K562 (cell line): Measurements from ENCODE around the gene SPATS1. TPM values are rescaled to one million over a fixed set of nuclear protein-coding genes. Genes with fewer than 3 reads are reported as not detected.

ENCODE experiments used
- ATAC-seq: fragments of 200-7000 bp; cut with Tn5 transposase; 3 replicates; pipeline ENCODE4 v1.9.1; 2020; ENCODE audit warnings: moderate library complexity
- BruUV-seq: library from RNA; stranded (reverse); fragments of 400-500 nt; replicated peaks from 2 replicates; lab custom pipeline; 2021; lab: Mats Ljungman, UMichigan
- CTCF ChIA-PET: fragments of 300-600 bp; formaldehyde crosslinking; extraction: SDS; loops from one replicate; lab custom pipeline; 2021; ENCODE audit warnings: low intra/inter-chr PET ratio; lab: Yijun Ruan, JAX
- POLR2A ChIA-PET: fragments of 300-600, 350-650 bp; sonication (Branson Sonifier 250); formaldehyde crosslinking; extraction: SDS; loops from one replicate; lab custom pipeline; 2021; ENCODE audit warnings: antibody characterized with exemption, inconsistent platforms; lab: Yijun Ruan, JAX
- DNase-seq, 4 experiments: peaks; one replicate each; pipeline versions ENCODE4 v3.0.0 to v3.0.0-alpha.2; 2011 to 2018; ENCODE audit warnings: low spot score in 3 of 4, mixed read lengths in 3 of 4; ENCODE audit errors: extremely low read depth in 1 of 4
- FAIRE-seq: peaks from 2 replicates; lab custom pipeline; 2011; peaks lifted over from hg19 to GRCh38; lab: Jason Lieb, UNC
- H2AFZ ChIP-seq: 2 replicates; pipeline ENCODE4 v1.6.0; 2011; ENCODE audit warnings: low read depth, low read length, control low read depth, inconsistent platforms
- H3K27ac ChIP-seq: fragments of 200-600 bp; 3 replicates; pipeline ENCODE4 v1.8.0; 2011; ENCODE audit warnings: low read depth, mild to moderate bottlenecking, control low read depth, inconsistent platforms, low read length, moderate library complexity, mixed read lengths; ENCODE audit errors: extremely low read depth
- H3K27me3 ChIP-seq, 2 experiments: fragments of 300-600 bp in 1 of 2; 2 replicates in 1 of 2; 3 replicates in 1 of 2; pipeline versions ENCODE4 v1.6.0 to v1.8.0; 2011; ENCODE audit warnings: inconsistent platforms in 2 of 2, low read length in 2 of 2, mild to moderate bottlenecking in 1 of 2, mixed read lengths in 1 of 2, moderate library complexity in 1 of 2; ENCODE audit not compliant: control insufficient read depth in 2 of 2, insufficient read depth in 2 of 2
- H3K36me3 ChIP-seq: fragments of 300-600 bp; 3 replicates; pipeline ENCODE4 v1.8.0; 2011; ENCODE audit warnings: mild to moderate bottlenecking, low read length, inconsistent platforms; ENCODE audit not compliant: control insufficient read depth, insufficient read depth
- H3K4me1 ChIP-seq, 2 experiments: fragments of 200-600 bp in 1 of 2; replicated peaks in 1 of 2; 2 replicates in 1 of 2; 3 replicates in 1 of 2; pipeline versions ENCODE4 v1.5.1 to v1.8.0; 2011; ENCODE audit warnings: inconsistent platforms in 2 of 2, low read length in 2 of 2, mild to moderate bottlenecking in 1 of 2, mixed read lengths in 1 of 2, moderate library complexity in 1 of 2; ENCODE audit not compliant: control insufficient read depth in 2 of 2, insufficient read depth in 2 of 2
- H3K4me2 ChIP-seq: 2 replicates; pipeline ENCODE4 v1.6.1; 2011; ENCODE audit warnings: low read length, control low read depth, inconsistent platforms, mixed read lengths; ENCODE audit not compliant: insufficient read depth
- H3K4me3 ChIP-seq: fragments of 200-600 bp; sonication (generic), shearing (Covaris generic); 2 replicates; pipeline ENCODE4 v1.5.1; 2016; ENCODE audit warnings: control low read depth, inconsistent platforms
- H3K79me2 ChIP-seq: fragments of 200-600 bp; 3 replicates; pipeline ENCODE4 v1.8.0; 2011; ENCODE audit warnings: low read length, inconsistent platforms; ENCODE audit not compliant: control insufficient read depth, insufficient read depth
- H3K9ac ChIP-seq, 2 experiments: 2 replicates each; pipeline versions ENCODE4 v1.6.0 to v1.6.1; 2011; ENCODE audit warnings: low read depth in 2 of 2, low read length in 2 of 2, control low read depth in 1 of 2, inconsistent platforms in 1 of 2, mild to moderate bottlenecking in 1 of 2, mixed read lengths in 1 of 2; ENCODE audit not compliant: insufficient read depth in 1 of 2
- H3K9me1 ChIP-seq: one replicate; pipeline ENCODE4 v1.6.0; 2011; ENCODE audit warnings: inconsistent platforms, mild to moderate bottlenecking, low read length, moderate library complexity; ENCODE audit not compliant: control insufficient read depth, insufficient read depth
- H3K9me3 ChIP-seq: replicated peaks from 2 replicates; pipeline ENCODE4 v1.5.1; 2011; ENCODE audit warnings: low read depth, low read length, inconsistent platforms; ENCODE audit not compliant: control insufficient read depth, insufficient read depth
- H4K20me1 ChIP-seq: replicated peaks from 2 replicates; pipeline ENCODE4 v1.6.1; 2011; ENCODE audit warnings: low read length, inconsistent platforms, mixed read lengths; ENCODE audit not compliant: control insufficient read depth, insufficient read depth
- CEBPB ChIP-seq: fragments of 450-650 bp; IDR thresholded peaks from 2 replicates; pipeline ENCODE4 v1.6.1; 2016; ENCODE audit warnings: missing genetic modification characterization, missing compliant biosample characterization
- DIDO1 ChIP-seq: fragments of 450-650 bp; IDR thresholded peaks from 2 replicates; pipeline ENCODE4 v1.6.1; 2016; ENCODE audit warnings: low read depth, missing biosample characterization, missing genetic modification characterization
- E2F5 ChIP-seq: sonication (generic); formaldehyde crosslinking; IDR thresholded peaks from 2 replicates; pipeline ENCODE4 v1.8.0; 2022; ENCODE audit warnings: mild to moderate bottlenecking, missing genetic modification reagents
- HEY1 ChIP-seq: fragments of 250-450 bp; sonication (Bioruptor Pico); IDR thresholded peaks from 2 replicates; pipeline ENCODE4 v1.5.0; 2020; ENCODE audit warnings: mild to moderate bottlenecking, moderate library complexity, borderline replicate concordance
- KAT7 ChIP-seq: sonication (generic); formaldehyde crosslinking; IDR thresholded peaks from 2 replicates; pipeline ENCODE4 v1.8.0; 2022; ENCODE audit warnings: missing genetic modification reagents, mild to moderate bottlenecking, borderline replicate concordance
- KDM1A ChIP-seq, 2 experiments: fragments of 450-650 bp; IDR thresholded peaks; 2 replicates each; pipeline ENCODE4 v1.6.1; 2016; ENCODE audit warnings: mild to moderate bottlenecking in 2 of 2
- MIER1 ChIP-seq: fragments of 450-650 bp; IDR thresholded peaks from 2 replicates; pipeline ENCODE4 v1.6.1; 2016; ENCODE audit warnings: antibody characterized with exemption, mild to moderate bottlenecking, low read depth
- MLX ChIP-seq, 2 experiments: fragments of 450-650 bp in 1 of 2; sonication (generic) in 1 of 2; formaldehyde crosslinking; conservative IDR thresholded peaks; 2 replicates each; pipeline versions ENCODE4 v1.4.0 to v1.8.1; 2020 to 2022; ENCODE audit warnings: mild to moderate bottlenecking in 1 of 2, missing genetic modification reagents in 1 of 2
- NFE2L1 ChIP-seq: fragments of 450-650 bp; IDR thresholded peaks from 2 replicates; pipeline ENCODE4 v1.6.1; 2016; ENCODE audit warnings: missing genetic modification characterization, low read depth, mild to moderate bottlenecking, missing compliant biosample characterization, moderate library complexity, borderline replicate concordance
- RBM17 ChIP-seq: fragments of 200-400 bp; formaldehyde crosslinking; IDR thresholded peaks from 2 replicates; pipeline ENCODE4 v1.6.1; 2017; ENCODE audit warnings: low read depth, mild to moderate bottlenecking, low read length, borderline replicate concordance
- SIN3B ChIP-seq: fragments of 450-650 bp; IDR thresholded peaks from 2 replicates; pipeline ENCODE4 v1.6.1; 2017; ENCODE audit warnings: low read depth, mild to moderate bottlenecking, moderate library complexity
- SMARCE1 ChIP-seq: fragments of 450-650 bp; IDR thresholded peaks from 2 replicates; pipeline ENCODE4 v1.7.1; 2016; ENCODE audit warnings: mild to moderate bottlenecking
- TCF7L2 ChIP-seq: fragments of 150-350 bp; IDR thresholded peaks from 2 replicates; pipeline ENCODE4 v1.6.1; 2016; ENCODE audit warnings: low read depth, mild to moderate bottlenecking, low read length, moderate library complexity
- ZKSCAN1 ChIP-seq: fragments of 150-350 bp; IDR thresholded peaks from 2 replicates; pipeline ENCODE4 v1.6.1; 2016; ENCODE audit warnings: low read depth, low read length
- ZNF609 ChIP-seq: sonication (generic); formaldehyde crosslinking; IDR thresholded peaks from 2 replicates; pipeline ENCODE4 v1.8.1; 2023; ENCODE audit warnings: missing genetic modification reagents, mild to moderate bottlenecking, borderline replicate concordance
- WGBS: fragments of 100-300 bp; shearing (Covaris generic); methylation state at CpG from one replicate; pipeline ENCODE4 v1.1.6; 2016; ENCODE audit warnings: low coverage, mixed read lengths; ENCODE audit not compliant: insufficient coverage; ENCODE audit errors: missing lambda C conversion rate; 5-methylcytosine and 5-hydroxymethylcytosine counted together
- in situ Hi-C: fragments of 300-500 bp; cut with MboI; formaldehyde crosslinking; loops from 4 replicates; pipeline ENCODE4 v1.15.0; 2018; ENCODE audit warnings: inconsistent platforms, mixed read lengths
- intact Hi-C: fragments of 100-400 bp; cut with micrococcal nuclease; formaldehyde crosslinking; loops from 2 replicates; pipeline ENCODE4 v1.14.2; 2022
- polyA plus RNA-seq, 8 experiments: library from polyadenylated mRNA; depleted of rRNA in 4 of 8; stranded (reverse) in 5 of 8; unstranded in 3 of 8; fragments of >200 nt; fragmentation: Nextera tagmentation in 2 of 8; fragmentation: Illumina TruSeq in 1 of 8; extraction: Ambion mirVana in 2 of 8; extraction: Trizol in 1 of 8; gene quantifications; 2 replicates each; pipeline versions ENCODE4 v1.2.1 to v1.2.3, GENCODE V29; 2011 to 2014; ENCODE audit warnings: inconsistent platforms in 1 of 8, missing spikeins in 1 of 8
- total RNA-seq, 7 experiments: library from RNA; depleted of rRNA in 6 of 7; stranded (reverse); fragments of >200 nt in 6 of 7; fragmentation: Illumina TruSeq in 2 of 7; extraction: Trizol in 2 of 7; gene quantifications; 2 replicates each; pipeline versions ENCODE4 v1.2.1 to v1.2.3, GENCODE V29; 2011 to 2021; ENCODE audit warnings: low replicate concordance in 1 of 7

The SPATS1 gene
- total and polyA plus RNA-seq, 9 of the 15 experiments (the other 6 are each of a cell fraction or from before 2014, with no cell fraction given): not detected

- peak; percentile 5; the same call in 2 of the 3 replicates for ATAC-seq
- Histone ChIP-seq H3K4me3 (peak overlapping the region; percentile 81), H3K4me1 (peaks cover 3 to 26% of the 10 kb centered on the region in 2 experiments; a peak in 4 of 5 replicates), H3K9me3 (no peaks in the 10 kb centered on the region), H3K36me3 (peaks cover 28% of the 10 kb centered on the region), H4K20me1 (peaks cover 24% of the 10 kb centered on the region), H3K27me3 (no peaks in the 10 kb centered on the region), H3K4me2 (peak overlapping the region; percentile 97), H3K9me1 (no peaks in the 10 kb centered on the region), H3K27ac (peak overlapping the region; percentile 97), H2AFZ (peak overlapping the region; percentile 100), H3K9ac (peak overlapping the region; percentile 95 to 96), H3K79me2 (peaks cover 38% of the 10 kb centered on the region)
- intact Hi-C loops: no loop called here
- TSS peak; percentile 88 for BruUV-seq
- WGBS: 4% methylated on average over 8 of the region's 8 CpGs
- DNase-seq: peak in 2 of 4 experiments; percentile 47 to 49
- ChIA-PET POLR2A (interaction anchor here (0.6 to 2.9 kb wide), 14 partner anchors 8 to 122 kb away, joined by 3 to 23 read pairs (median 4); no protein-coding TSS in a partner anchor), CTCF (interaction anchor here (0.6 kb wide), 2 partner anchors 10 to 257 kb away, joined by 3 read pairs; no protein-coding TSS in a partner anchor)
- in situ Hi-C loops: no loop called here
- no peak for FAIRE-seq
- TF ChIP-seq HEY1 (CRISPR knock-in tag) (0 out of 2 replicates have a peak, but pooled peaks have one; percentile 31), NFE2L1 (tag) (no peak), ZKSCAN1 (no peak), MIER1 (0 out of 2 replicates have a peak, but pooled peaks have one; percentile 51), CEBPB (peak; percentile 84), DIDO1 (0 out of 2 replicates have a peak, but pooled peaks have one; percentile 27), KDM1A (IDR thresholded peaks at IDR 0.05) (0 out of 4 replicates have a peak, but pooled peaks of 1 of the 2 experiments have one; percentile 13), TCF7L2 (no peak), E2F5 (CRISPR knock-in tag) (peak; percentile 38; the same call in 1 of the 2 replicates), SIN3B (peak; percentile 52; the same call in 1 of the 2 replicates), RBM17 (no peak), MLX (CRISPR knock-in tag; conservative IDR thresholded peaks at IDR 0.05) (peak in 1 of 2 experiments; percentile 85; a peak in 1 of 4 replicates), SMARCE1 (peak; percentile 53; the same call in 1 of the 2 replicates), ZNF609 (CRISPR knock-in tag) (peak; percentile 74; the same call in 1 of the 2 replicates), KAT7 (CRISPR knock-in tag) (no peak)
Measured at GRCh38 chr6:44386929-44387345, 44.5 kb downstream of the SPATS1 start.
